SK-N-SH (cell line): ENCODE data around the gene GOPC. TPM values are rescaled to one million over a fixed set of nuclear protein-coding genes. Genes with fewer than 3 reads are reported as not detected.

Experiments
- polyA plus RNA-seq, 3 experiments: library from polyadenylated mRNA; depleted of rRNA; stranded (reverse); fragments of >200 nt; gene quantifications; 2 replicates each; pipeline ENCODE4 v1.2.3, GENCODE V29; 2012

Gene GOPC
- polyA plus RNA-seq, 1 of the 3 experiments (the other 2 are of a cell fraction): 20.8 TPM

Other genes starting within 250 kb of the GOPC start
- 1.8 and 2.0 TPM in 2 replicates for gene ROS1, start 176.6 kb downstream of the GOPC start, polyA plus RNA-seq (2012; rRNA removed)
- 82.2 and 91.5 TPM in 2 replicates for gene DCBLD1, start 119.8 kb downstream of the GOPC start, polyA plus RNA-seq (2012; rRNA removed)
- 8.9 and 9.1 TPM in 2 replicates for gene NUS1, start 73.0 kb upstream of the GOPC start, polyA plus RNA-seq (2012; rRNA removed)